Measurements from ENCODE around the gene PARD3B. TPM values are rescaled to one million over a fixed set of nuclear protein-coding genes. Genes with fewer than 3 reads are reported as not detected.

The PARD3B gene
- total RNA-seq, 1 donor from 2014 or later = 0.66 TPM

GRCh38 chr2:204881655-204882054 lies 336.4 kb downstream of the PARD3B start:
- no peak for TF ChIP-seq CTCF (IDR thresholded peaks at IDR 0.05; ENCODE audit: partially characterized antibody, unreplicated experiment)
- DNase-seq = no peak
- Mint-ChIP-seq H3K4me3 (ENCODE audit: unreplicated experiment) (no peak overlapping the region), H3K4me1 (ENCODE audit: low read depth, unreplicated experiment) (no peaks in the 10 kb centered on the region), H3K9me3 (ENCODE audit: unreplicated experiment) (no peaks in the 10 kb centered on the region), H3K27me3 (ENCODE audit: unreplicated experiment) (peaks cover 1% of the 10 kb centered on the region), H3K36me3 (ENCODE audit: unreplicated experiment) (no peaks in the 10 kb centered on the region), H3K27ac (ENCODE audit: unreplicated experiment) (no peak overlapping the region)

DNA sequence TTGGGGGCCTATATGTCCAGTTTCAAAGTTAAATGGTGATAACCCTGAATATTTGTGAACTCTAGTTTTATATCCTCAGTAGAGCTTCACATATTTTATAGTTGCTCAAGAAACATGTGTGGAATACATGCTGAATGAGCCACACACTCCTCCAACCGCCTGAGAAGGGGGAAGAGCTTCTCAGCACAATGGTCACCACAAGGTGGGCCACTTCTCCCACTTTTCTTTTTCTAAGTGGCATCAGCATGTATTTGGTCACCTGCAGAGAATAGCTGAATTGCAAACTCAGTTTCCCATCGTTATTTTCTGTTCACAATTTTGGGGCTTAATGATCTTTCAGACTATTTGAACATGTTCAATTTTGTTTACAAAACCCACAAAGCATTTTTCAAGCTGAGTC lies 340.5 kb downstream of the PARD3B start:
- Mint-ChIP-seq H3K4me3 (ENCODE audit: unreplicated experiment) (no peak overlapping the region), H3K4me1 (ENCODE audit: low read depth, unreplicated experiment) (no peaks in the 10 kb centered on the region), H3K36me3 (ENCODE audit: unreplicated experiment) (no peaks in the 10 kb centered on the region), H3K9me3 (ENCODE audit: unreplicated experiment) (peaks cover 4% of the 10 kb centered on the region), H3K27me3 (ENCODE audit: unreplicated experiment) (peaks cover 1% of the 10 kb centered on the region), H3K27ac (ENCODE audit: unreplicated experiment) (no peak overlapping the region)
- no peak for TF ChIP-seq CTCF (IDR thresholded peaks at IDR 0.05; ENCODE audit: partially characterized antibody, unreplicated experiment)
- no peak for DNase-seq

- H3K27me3 Mint-ChIP-seq (ENCODE audit: unreplicated experiment) = peaks cover 1% of the 10 kb centered on the region
- no peak overlapping the region for H3K27ac Mint-ChIP-seq (ENCODE audit: unreplicated experiment)
- H3K36me3 Mint-ChIP-seq (ENCODE audit: unreplicated experiment) = no peaks in the 10 kb centered on the region
- H3K4me1 Mint-ChIP-seq (ENCODE audit: low read depth, unreplicated experiment) = no peaks in the 10 kb centered on the region
- no peak for DNase-seq
- H3K9me3 Mint-ChIP-seq (ENCODE audit: unreplicated experiment) = peaks cover 4% of the 10 kb centered on the region
- H3K4me3 Mint-ChIP-seq (ENCODE audit: unreplicated experiment) = no peak overlapping the region
- TF ChIP-seq CTCF (IDR thresholded peaks at IDR 0.05; ENCODE audit: partially characterized antibody, unreplicated experiment) = no peak
These were observed 341.4 kb downstream of the PARD3B start for GRCh38 chr2:204886713-204887112.

GRCh38 chr2:204888222-204888621 lies 342.9 kb downstream of the PARD3B start:
- Mint-ChIP-seq H3K9me3 (ENCODE audit: unreplicated experiment) (peaks cover 4% of the 10 kb centered on the region), H3K4me3 (ENCODE audit: unreplicated experiment) (no peak overlapping the region), H3K36me3 (ENCODE audit: unreplicated experiment) (no peaks in the 10 kb centered on the region), H3K27me3 (ENCODE audit: unreplicated experiment) (peaks cover 1% of the 10 kb centered on the region), H3K27ac (ENCODE audit: unreplicated experiment) (no peak overlapping the region), H3K4me1 (ENCODE audit: low read depth, unreplicated experiment) (no peaks in the 10 kb centered on the region)
- no peak for DNase-seq
- TF ChIP-seq CTCF (IDR thresholded peaks at IDR 0.05; ENCODE audit: partially characterized antibody, unreplicated experiment) = no peak

DNA sequence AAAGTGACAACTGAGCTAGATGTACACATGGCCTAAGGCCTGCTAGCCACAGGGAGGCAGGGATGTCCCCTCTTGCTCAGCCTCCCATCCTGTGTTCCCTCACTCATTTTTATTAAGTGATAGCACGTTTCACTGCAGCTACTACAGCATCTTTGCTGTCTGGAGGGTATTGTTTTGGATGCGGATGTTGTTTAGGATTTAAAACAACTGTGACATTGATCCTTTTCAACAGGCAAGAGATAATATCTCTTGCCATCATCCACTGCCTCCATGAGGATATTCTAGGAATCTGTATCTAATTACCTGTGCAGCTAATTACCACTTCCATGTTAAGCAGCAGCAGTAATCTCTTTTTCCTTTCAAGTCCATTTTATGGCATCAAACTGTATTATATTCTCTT lies 345.4 kb downstream of the PARD3B start:
- Mint-ChIP-seq H3K36me3 (ENCODE audit: unreplicated experiment) (no peaks in the 10 kb centered on the region), H3K9me3 (ENCODE audit: unreplicated experiment) (peaks cover 4% of the 10 kb centered on the region), H3K27me3 (ENCODE audit: unreplicated experiment) (no peaks in the 10 kb centered on the region), H3K27ac (ENCODE audit: unreplicated experiment) (no peak overlapping the region), H3K4me3 (ENCODE audit: unreplicated experiment) (no peak overlapping the region), H3K4me1 (ENCODE audit: low read depth, unreplicated experiment) (no peaks in the 10 kb centered on the region)
- no peak for TF ChIP-seq CTCF (IDR thresholded peaks at IDR 0.05; ENCODE audit: partially characterized antibody, unreplicated experiment)
- no peak for DNase-seq
